Peyer's patch (tissue), 4 donors: ENCODE data around the gene TUT1. TPM values are rescaled to one million over a fixed set of nuclear protein-coding genes. Genes with fewer than 3 reads are reported as not detected.

ENCODE experiments used
- DNase-seq, 3 donors: peaks; one replicate each; pipeline ENCODE4 v3.0.0-alpha.2; 2017 to 2019
- H3K27ac ChIP-seq, 4 donors: fragments of 200-600 bp; sonication (generic); one replicate each; pipeline ENCODE4 v1.5.1; 2016 to 2019
- H3K27me3 ChIP-seq, 2 donors: fragments of 200-600 bp; sonication (generic); one replicate each; pipeline ENCODE4 v1.5.1; 2019
- H3K36me3 ChIP-seq, 3 donors: fragments of 200-600 bp; sonication (generic); one replicate each; pipeline ENCODE4 v1.5.1; 2016 to 2019
- H3K4me1 ChIP-seq, 4 donors: fragments of 200-600 bp; sonication (generic); one replicate each; pipeline ENCODE4 v1.5.1; 2016 to 2019
- H3K4me3 ChIP-seq, 4 donors: fragments of 200-600 bp; sonication (generic); 1 replicate in 3 of 4; 2 replicates in 1 of 4; pipeline ENCODE4 v1.5.1; 2016 to 2019; ENCODE audit warnings: mild to moderate bottlenecking in 1 of 4
- H3K9me3 ChIP-seq, 4 donors: fragments of 200-600 bp; sonication (generic); one replicate each; pipeline ENCODE4 v1.5.1; 2016 to 2019; ENCODE audit warnings: mild to moderate bottlenecking in 1 of 4
- CTCF ChIP-seq, 6 experiments: fragments of 450-650 bp in 4 of 6; fragments of 200-600 bp in 2 of 6; sonication (generic) in 1 of 6; IDR thresholded peaks; one replicate each; pipeline ENCODE4 v1.5.1; 2017 to 2019; ENCODE audit warnings: antibody characterized with exemption in 6 of 6, mild to moderate bottlenecking in 3 of 6, moderate library complexity in 1 of 6
- POLR2A ChIP-seq, 2 donors: fragments of 450-650 bp; IDR thresholded peaks; one replicate each; pipeline ENCODE4 v1.5.1; 2017; ENCODE audit warnings: antibody characterized with exemption in 2 of 2, mild to moderate bottlenecking in 2 of 2, moderate library complexity in 2 of 2
- total RNA-seq, 4 donors: library from RNA; depleted of rRNA; stranded (reverse); fragments of >200 nt; gene quantifications; one replicate each; pipeline ENCODE4 v1.1.0, GENCODE V29; 2016

The TUT1 gene
- total RNA-seq, 4 donors from 2014 or later = 5.0 to 29.4 (median 17.5) TPM

- no peak for DNase-seq
- H3K9me3 ChIP-seq = no peaks in the 10 kb centered on the region
- H3K4me3 ChIP-seq = peak overlapping the region; percentile 80 to 99 (median 86)
- peak overlapping the region; percentile 87 to 99 (median 93) for H3K27ac ChIP-seq
- H3K27me3 ChIP-seq = no peaks in the 10 kb centered on the region
- H3K4me1 ChIP-seq = peaks cover 7 to 67% (median 31%) of the 10 kb centered on the region in 4 donors
- H3K36me3 ChIP-seq = no peaks in the 10 kb centered on the region
- TF ChIP-seq CTCF (IDR thresholded peaks at IDR 0.05) (no peak), POLR2A (IDR thresholded peaks at IDR 0.05) (no peak)
Observed at GRCh38 chr11:62546929-62547625, 44.2 kb downstream of the TUT1 start.

GRCh38 chr11:62546244-62546928, 44.9 kb downstream of the TUT1 start, which contains the start of gene AHNAK:
AHNAK (minus strand) TSS chr11:62546806; CDS start chr11:62536098, 10,708 bp downstream.
- peaks cover 7 to 68% (median 31%) of the 10 kb centered on the region in 4 donors for H3K4me1 ChIP-seq
- TF ChIP-seq CTCF (IDR thresholded peaks at IDR 0.05) (peak in 1 of 6 experiments; percentile 5), POLR2A (IDR thresholded peaks at IDR 0.05) (peak; percentile 93 to 94)
- peak within 1 kb of the TSS; percentile 87 to 99 (median 93) for H3K27ac ChIP-seq
- no peaks in the 10 kb centered on the region for H3K9me3 ChIP-seq
- no peaks in the 10 kb centered on the region for H3K36me3 ChIP-seq
- peak; percentile 77 to 93 (median 93) for DNase-seq
- peak within 1 kb of the TSS; percentile 80 to 99 (median 86) for H3K4me3 ChIP-seq
- H3K27me3 ChIP-seq = no peaks in the 10 kb centered on the region

GRCh38 chr11:62545437-62546243, 45.7 kb downstream of the TUT1 start:
- TF ChIP-seq POLR2A (IDR thresholded peaks at IDR 0.05) = peak; percentile 39 to 60
- no peak for TF ChIP-seq CTCF (IDR thresholded peaks at IDR 0.05)
- H3K27ac ChIP-seq = peak overlapping the region; percentile 87 to 99 (median 93)
- peak overlapping the region; percentile 80 to 99 (median 86) for H3K4me3 ChIP-seq
- no peaks in the 10 kb centered on the region for H3K9me3 ChIP-seq
- H3K27me3 ChIP-seq = no peaks in the 10 kb centered on the region
- H3K4me1 ChIP-seq = peaks cover 8 to 68% (median 34%) of the 10 kb centered on the region in 4 donors
- peak; percentile 55 to 93 (median 90) for DNase-seq
- H3K36me3 ChIP-seq = no peaks in the 10 kb centered on the region

- Histone ChIP-seq H3K4me1 (peaks cover 10 to 68% (median 42%) of the 10 kb centered on the region in 4 donors), H3K9me3 (no peaks in the 10 kb centered on the region), H3K4me3 (peak overlapping the region; percentile 80 to 99 (median 86)), H3K27me3 (no peaks in the 10 kb centered on the region), H3K36me3 (no peaks in the 10 kb centered on the region), H3K27ac (peak overlapping the region; percentile 87 to 99 (median 93))
- TF ChIP-seq POLR2A (IDR thresholded peaks at IDR 0.05) (no peak), CTCF (IDR thresholded peaks at IDR 0.05) (no peak)
- DNase-seq = peak; percentile 39 to 73 (median 71)
Observed at GRCh38 chr11:62544581-62545436, 46.5 kb downstream of the TUT1 start.
